IMR-90 (cell line): ENCODE results near the gene MEGF11.

Source experiments
- CEBPB ChIP-seq: IDR thresholded peaks from 2 replicates; pipeline ENCODE4 v1.6.1; 2012; ENCODE audit warnings: low read depth, low read length, improper control_type of control experiment
- CHD1 ChIP-seq: IDR thresholded peaks from 2 replicates; pipeline ENCODE4 v1.6.1; 2012; ENCODE audit warnings: low read depth, low read length, improper control_type of control experiment
- POLR2A ChIP-seq: IDR thresholded peaks from 2 replicates; pipeline ENCODE4 v1.6.1; 2012; ENCODE audit warnings: mild to moderate bottlenecking, low read depth, low read length
- SMC3 ChIP-seq: fragments of 150-350 bp; IDR thresholded peaks from 2 replicates; pipeline ENCODE4 v1.6.1; 2016; ENCODE audit warnings: low read depth, mild to moderate bottlenecking, antibody characterized with exemption, low read length, moderate library complexity
- TF ChIP-seq, protein P1 (sequence below): conservative IDR thresholded peaks from 2 replicates; pipeline ENCODE4 v1.5.1; 2012; ENCODE audit warnings: mild to moderate bottlenecking, low read depth, low read length, improper control_type of control experiment

GRCh38 chr15:66046751-66047150 is 206.8 kb downstream of the MEGF11 start:
- TF ChIP-seq, protein P1, sequence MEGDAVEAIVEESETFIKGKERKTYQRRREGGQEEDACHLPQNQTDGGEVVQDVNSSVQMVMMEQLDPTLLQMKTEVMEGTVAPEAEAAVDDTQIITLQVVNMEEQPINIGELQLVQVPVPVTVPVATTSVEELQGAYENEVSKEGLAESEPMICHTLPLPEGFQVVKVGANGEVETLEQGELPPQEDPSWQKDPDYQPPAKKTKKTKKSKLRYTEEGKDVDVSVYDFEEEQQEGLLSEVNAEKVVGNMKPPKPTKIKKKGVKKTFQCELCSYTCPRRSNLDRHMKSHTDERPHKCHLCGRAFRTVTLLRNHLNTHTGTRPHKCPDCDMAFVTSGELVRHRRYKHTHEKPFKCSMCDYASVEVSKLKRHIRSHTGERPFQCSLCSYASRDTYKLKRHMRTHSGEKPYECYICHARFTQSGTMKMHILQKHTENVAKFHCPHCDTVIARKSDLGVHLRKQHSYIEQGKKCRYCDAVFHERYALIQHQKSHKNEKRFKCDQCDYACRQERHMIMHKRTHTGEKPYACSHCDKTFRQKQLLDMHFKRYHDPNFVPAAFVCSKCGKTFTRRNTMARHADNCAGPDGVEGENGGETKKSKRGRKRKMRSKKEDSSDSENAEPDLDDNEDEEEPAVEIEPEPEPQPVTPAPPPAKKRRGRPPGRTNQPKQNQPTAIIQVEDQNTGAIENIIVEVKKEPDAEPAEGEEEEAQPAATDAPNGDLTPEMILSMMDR: no peak
- TF ChIP-seq CHD1 (no peak), POLR2A (no peak), SMC3 (no peak), CEBPB (no peak)
